Stimulated activated naive CD8-positive, alpha-beta T cell treated with anti-CD3 and anti-CD28 coated beads, Interleukin-15, Interleukin-2, amounts not matched to agents 100 U/mL and 50 U/mL, for 24 hours (primary cell): Measurements from ENCODE around the gene USP3.
"Not testable (repeated sequence)": the region's sequence is repeated elsewhere in the genome, so short reads cannot be mapped to it uniquely, and the experiment has no call there.

Experiments used
- ATAC-seq: fragments of 150-1000 bp; cut with Tn5 transposase; one replicate; pipeline ENCODE4 v1.10.0; 2021
- DNase-seq: peaks from one replicate; pipeline ENCODE4 v3.0.0; 2021

USP3 gene

DNA sequence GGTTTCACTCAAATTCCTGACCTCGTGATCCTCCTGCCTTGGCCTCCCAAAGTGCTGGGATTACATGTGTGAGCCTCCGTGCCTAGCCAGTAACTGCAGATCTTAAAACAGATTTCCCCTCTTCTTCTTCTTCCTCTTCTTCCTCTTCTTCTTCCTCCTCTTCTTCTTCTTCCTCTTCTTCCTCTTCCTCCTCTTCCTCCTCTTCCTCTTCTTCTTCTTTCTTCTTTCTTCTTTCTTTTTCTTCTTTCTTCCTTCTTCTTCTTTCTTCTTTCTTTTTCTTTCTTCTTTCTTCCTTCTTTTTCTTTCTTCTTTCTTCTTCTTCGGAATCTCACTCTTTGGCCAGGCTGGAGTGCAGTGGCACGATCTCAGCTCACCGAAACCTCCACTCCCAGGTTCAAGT lies 7.8 kb downstream of the USP3 start:
- ATAC-seq (no peak), DNase-seq (no peak)

DNA sequence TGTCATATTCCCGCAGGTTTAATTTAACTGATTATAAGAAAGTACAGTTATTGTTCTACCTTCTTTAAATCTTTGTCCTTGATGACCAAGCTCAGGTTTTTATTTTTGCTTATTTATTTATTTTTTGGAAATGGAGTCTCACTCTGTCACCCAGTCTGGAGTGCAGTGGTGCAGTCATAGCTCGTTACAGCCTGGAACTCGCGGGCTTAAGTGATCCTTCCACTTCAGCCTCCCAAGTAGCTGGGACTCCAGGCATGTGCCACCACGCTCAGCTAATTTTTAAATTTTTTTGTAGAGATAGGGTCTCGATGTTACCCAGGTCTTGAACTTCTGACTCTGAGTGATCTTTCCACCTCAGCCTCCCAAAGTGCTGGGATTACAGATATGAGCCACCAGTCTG lies 8.9 kb downstream of the USP3 start:
- no peak for ATAC-seq
- DNase-seq: no peak

DNA sequence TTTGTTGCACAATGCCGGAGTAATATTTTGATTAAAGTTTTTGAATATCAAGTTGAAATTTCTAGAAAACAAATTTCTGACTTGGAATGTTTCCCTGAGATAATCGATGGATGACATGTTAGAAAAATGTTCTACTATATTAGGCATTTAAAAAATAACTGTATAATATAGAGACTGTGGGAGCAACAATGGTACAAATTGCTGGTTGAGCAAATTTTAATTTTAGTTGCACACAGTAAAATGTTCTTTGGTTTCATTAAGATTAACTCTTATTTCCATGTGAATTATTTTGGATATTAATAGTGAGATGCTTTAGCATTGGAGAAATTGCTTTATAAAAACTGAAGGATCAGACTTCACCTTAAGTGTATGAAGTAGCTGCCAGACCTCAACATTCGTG lies 9.3 kb downstream of the USP3 start:
- ATAC-seq: no peak
- no peak for DNase-seq

- ATAC-seq (no peak), DNase-seq (no peak)
Measured at GRCh38 chr15:63514531-63514943, 10.1 kb downstream of the USP3 start.

DNA sequence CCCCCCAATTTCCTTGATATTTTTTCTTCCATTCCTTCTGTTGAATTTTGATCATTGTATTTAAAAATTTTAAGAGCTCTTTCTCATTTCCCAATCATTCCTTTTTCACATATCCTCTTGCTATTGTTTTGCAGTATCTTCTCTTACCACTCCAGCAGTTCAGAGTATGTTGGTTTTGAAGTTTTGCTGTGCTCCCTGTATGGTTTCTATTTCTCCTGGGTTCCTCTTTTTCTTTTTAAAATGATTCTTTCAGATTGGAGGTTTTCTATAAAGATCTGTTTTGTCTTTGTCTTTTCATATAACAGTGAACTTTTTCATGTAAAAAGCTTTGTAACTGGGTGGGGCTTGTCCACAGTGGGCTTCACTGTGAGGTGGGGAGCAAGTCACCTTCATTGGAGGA lies 12.8 kb downstream of the USP3 start:
- ATAC-seq (no peak), DNase-seq (no peak)

- peak; percentile 40 for ATAC-seq
- DNase-seq: no peak
Measured at GRCh38 chr15:63517628-63518027, 13.2 kb downstream of the USP3 start.

DNA sequence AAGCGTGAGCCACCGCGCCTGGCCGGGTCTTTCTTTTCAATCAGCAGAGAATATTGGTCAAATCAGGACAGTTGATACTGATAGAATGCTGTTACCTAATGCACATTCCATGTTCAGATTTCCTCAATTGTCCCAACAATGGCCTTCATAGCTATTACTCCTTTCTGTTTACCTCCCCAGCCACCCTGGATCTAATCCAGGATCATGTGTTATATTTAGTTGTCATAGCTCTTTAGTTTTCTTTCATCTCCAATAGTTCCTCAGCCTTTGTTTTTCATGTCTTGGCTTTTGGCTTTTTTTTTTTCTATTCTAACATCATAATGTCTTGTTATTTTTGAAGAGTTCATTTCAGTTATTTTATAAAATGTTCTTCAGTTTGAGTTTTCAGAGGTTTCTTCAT lies 14.6 kb downstream of the USP3 start:
- no peak for DNase-seq
- ATAC-seq: no peak

DNA sequence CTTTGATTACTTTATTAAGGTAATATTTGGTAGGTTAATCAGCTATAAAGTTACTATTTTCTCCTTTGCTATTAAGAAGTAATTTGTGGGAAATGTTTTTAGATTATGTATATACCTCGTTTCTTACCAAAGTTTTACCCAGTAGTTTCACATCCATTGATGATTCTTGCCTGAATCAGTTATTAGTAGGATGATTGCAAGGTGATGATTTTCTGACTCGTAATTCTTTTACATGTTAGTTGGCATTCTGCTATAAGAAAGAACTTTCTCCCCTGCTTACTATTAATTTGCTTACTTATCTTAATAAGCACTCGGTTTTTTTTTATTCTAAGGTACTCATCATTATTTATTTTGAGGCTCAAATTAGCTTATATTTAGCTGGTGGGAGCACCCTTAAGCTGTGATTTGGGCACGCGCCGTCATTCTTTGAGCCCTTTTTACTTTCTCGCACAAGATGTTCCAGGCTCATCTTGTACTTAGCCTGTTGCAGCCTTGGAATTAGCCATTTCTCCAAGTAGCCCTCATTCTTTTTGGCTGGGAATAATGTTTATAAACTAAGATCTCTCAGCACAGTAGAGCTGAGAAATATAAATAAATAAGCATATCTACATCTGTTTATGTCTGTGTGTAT lies 15.3 kb downstream of the USP3 start:
- ATAC-seq (no peak), DNase-seq (no peak)

- not testable (repeated sequence) for DNase-seq, ATAC-seq
Measured at GRCh38 chr15:63520462-63520861, 16.1 kb downstream of the USP3 start.

- ATAC-seq: no peak
- no peak for DNase-seq
Measured at GRCh38 chr15:63522225-63522578, 17.8 kb downstream of the USP3 start.

DNA sequence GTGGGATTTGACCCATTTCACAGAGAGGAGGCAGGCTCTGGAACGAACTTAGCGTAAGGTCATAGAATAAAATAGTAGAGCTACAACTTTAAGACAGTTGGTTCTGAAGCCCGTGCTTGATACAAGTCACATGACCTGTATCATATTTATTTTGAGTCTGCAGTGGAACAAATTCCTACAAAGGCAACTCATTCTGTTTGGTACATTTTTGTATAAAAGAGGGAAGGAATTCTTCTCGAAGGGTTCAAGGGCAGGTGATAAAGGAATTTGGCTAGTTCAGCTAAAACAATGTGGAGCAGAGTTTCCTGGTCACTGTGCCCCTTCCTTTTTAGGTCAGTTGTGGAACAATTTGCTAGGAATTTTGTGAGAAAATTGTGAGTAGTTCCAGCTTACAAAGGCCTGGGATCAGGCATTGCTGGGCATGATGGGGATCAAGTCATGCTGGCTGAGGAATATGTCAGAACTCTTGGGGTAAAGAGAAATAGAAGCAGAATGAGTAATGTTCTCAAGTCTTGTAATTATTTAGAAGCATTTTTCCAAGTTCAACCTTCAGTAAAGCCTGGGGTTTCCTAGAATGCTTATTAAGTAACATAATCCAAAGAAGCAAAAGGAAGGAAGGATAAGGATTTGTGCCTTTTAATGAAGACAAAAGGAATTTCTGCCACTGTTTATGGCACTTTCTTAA lies 19.1 kb downstream of the USP3 start:
- DNase-seq (no peak), ATAC-seq (no peak)

DNA sequence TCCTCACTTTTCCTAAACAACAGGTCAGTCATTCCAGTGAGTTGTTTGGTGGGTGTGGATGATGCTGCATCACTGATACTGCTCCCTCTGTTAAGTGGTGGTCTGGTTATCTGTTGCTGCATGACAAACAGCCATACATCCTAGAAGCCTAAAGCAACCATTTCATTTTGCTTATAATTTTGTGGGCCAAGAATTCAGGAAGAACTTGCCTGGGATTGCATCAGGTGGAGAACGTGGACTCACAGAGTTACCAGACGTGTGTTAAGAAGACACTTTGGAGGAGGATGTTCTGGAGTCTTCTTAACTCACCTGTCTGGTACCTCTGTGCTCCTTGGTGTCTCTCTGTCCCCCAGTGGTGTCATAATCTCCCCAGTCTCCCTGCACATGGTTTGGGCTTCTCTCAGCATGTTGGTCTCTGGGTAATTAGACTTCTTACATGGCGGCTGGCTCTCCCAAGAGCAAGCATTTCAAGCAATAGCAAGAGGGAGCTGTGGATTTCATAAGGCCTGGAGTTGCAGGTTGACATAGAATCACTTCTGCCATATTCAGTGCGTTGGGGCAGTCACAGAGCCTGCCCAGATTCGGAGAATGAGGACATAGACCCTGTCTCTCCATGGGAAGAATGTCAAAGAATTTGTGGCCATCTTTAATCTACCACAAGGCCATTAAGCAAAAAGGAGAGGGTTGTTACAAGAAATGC lies 20.1 kb downstream of the USP3 start:
- DNase-seq: no peak
- no peak for ATAC-seq

DNA sequence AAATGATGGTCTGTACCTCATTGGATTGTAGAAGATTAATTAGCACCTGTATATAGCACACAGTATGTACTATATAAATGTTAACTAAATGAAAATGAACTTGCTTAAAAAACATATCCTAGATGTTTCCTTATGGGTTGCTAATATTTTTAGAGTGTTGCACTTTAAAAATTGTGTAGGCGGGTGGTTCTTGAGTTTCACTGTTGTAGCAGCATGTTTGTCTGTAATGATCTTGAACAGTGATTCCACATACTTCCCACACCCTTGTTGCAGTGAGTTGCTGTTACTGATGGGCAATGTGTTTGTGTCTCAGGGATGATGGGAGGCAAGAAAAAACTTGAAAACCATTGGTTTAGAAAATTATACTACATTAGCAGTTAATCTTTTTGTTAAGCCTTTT lies 22.0 kb downstream of the USP3 start:
- ATAC-seq: no peak
- no peak for DNase-seq

GRCh38 chr15:63528138-63528659 lies 23.8 kb downstream of the USP3 start:
- DNase-seq (no peak), ATAC-seq (no peak)

GRCh38 chr15:63530235-63530634 lies 25.8 kb downstream of the USP3 start:
- DNase-seq: no peak
- no peak for ATAC-seq

- ATAC-seq (peak; percentile 52), DNase-seq (no peak)
Measured at GRCh38 chr15:63530752-63531299, 26.4 kb downstream of the USP3 start.

GRCh38 chr15:63531586-63531985 lies 27.2 kb downstream of the USP3 start:
- peak; percentile 46 for ATAC-seq

GRCh38 chr15:63532307-63532744 lies 27.9 kb downstream of the USP3 start:
- DNase-seq: no peak

More at GRCh38 chr15:63531586-63531985, 27.2 kb downstream of the USP3 start:
- DNase-seq: no peak

DNA sequence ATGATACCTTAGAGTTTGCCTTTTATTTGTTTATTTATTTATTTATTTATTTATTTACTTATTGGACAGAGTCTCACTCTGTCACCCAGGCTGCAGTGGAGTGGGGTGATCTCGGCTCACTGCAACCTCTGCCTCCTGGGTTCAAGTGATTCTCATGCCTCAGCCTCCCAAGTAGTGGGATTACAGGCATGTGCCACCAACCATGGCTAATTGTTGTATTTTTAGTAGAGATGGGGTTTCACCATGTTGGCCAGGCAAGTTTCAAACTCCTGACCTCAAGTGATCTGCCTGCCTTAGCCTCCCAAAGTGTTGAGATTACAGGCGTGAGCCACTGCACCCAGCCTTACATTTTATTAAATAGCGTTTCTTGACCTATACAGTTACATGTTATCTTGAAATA lies 30.5 kb downstream of the USP3 start:
- not testable (repeated sequence) for DNase-seq, ATAC-seq

More at GRCh38 chr15:63532307-63532744, 27.9 kb downstream of the USP3 start:
- ATAC-seq: no peak

GRCh38 chr15:63535689-63536088 lies 31.3 kb downstream of the USP3 start:
- no peak for DNase-seq

GRCh38 chr15:63538876-63539275 lies 34.5 kb downstream of the USP3 start:
- ATAC-seq (no peak), DNase-seq (no peak)

More at GRCh38 chr15:63535689-63536088, 31.3 kb downstream of the USP3 start:
- no peak for ATAC-seq

DNA sequence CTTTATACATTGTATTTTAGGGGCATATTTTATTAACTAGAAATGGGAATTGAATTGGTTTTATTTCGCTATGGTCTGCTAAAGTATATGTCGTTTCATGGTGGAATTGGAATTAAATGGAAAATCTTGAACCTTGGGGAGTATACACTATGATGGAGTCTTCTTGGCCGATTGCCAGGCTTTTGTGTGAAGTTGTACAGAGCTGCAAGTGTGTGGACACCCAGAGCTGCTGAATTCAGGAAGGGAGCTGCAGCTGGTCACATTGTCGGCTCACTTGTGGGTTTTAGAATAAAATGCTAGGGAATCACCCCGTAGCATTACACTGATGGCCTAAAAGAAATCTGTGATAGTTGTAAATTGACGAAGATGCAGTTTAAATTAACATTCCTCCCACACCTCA lies 35.1 kb downstream of the USP3 start:
- no peak for DNase-seq
- ATAC-seq: no peak

GRCh38 chr15:63539998-63540397 lies 35.6 kb downstream of the USP3 start:
- DNase-seq (no peak), ATAC-seq (no peak)
